ENCODE results near the gene CFI. TPM values are rescaled to one million over a fixed set of nuclear protein-coding genes. Genes with fewer than 3 reads are reported as not detected.

CFI gene
- 1.6 and 13.7 TPM in 2 replicates for total RNA-seq

GRCh38 chr4:109801895-109802319 lies at the start of gene CFI:
CFI (minus strand) TSS chr4:109801999; CDS start chr4:109801971, 28 bp downstream.

GRCh38 chr4:109847896-109848442 lies 46.2 kb upstream of the CFI start, which contains the start of gene LRIT3:
LRIT3 (plus strand) TSS chr4:109848107; CDS start chr4:109848202, 95 bp downstream.

GRCh38 chr4:109827672-109828071 lies 25.9 kb upstream of the CFI start, which contains the start of gene RRH:
RRH (plus strand) TSS chr4:109827972; CDS start chr4:109828028, 56 bp downstream.

GRCh38 chr4:109815151-109816081 lies 13.6 kb upstream of the CFI start, which contains the start of gene GAR1:
GAR1 (plus strand) TSS chr4:109815762; CDS start chr4:109816165, 403 bp downstream.

GRCh38 chr4:109729718-109730618 lies 71.8 kb downstream of the CFI start, which contains the start of gene PLA2G12A:
PLA2G12A (minus strand) TSS chr4:109730070; CDS start chr4:109729809, 261 bp downstream.

GRCh38 chr4:109702950-109703663 lies 98.7 kb downstream of the CFI start, which contains the start of gene CASP6:
CASP6 (minus strand) TSS chr4:109703445; CDS start chr4:109703395, 50 bp downstream.

Other genes with a start within 250 kb of the CFI start
- gene MCUB, start 241.8 kb downstream of the CFI start, total RNA-seq, result 16.9 and 31.5 TPM in 2 replicates
- gene CASP6, start 98.6 kb downstream of the CFI start, total RNA-seq, result 16.4 and 17.3 TPM in 2 replicates
- 22.4 and 28.8 TPM in 2 replicates for gene PLA2G12A, start 71.9 kb downstream of the CFI start, total RNA-seq
- 2.4 and 3.7 TPM in 2 replicates for gene GAR1, start 13.8 kb upstream of the CFI start, total RNA-seq
- not detected in 2 replicates for gene RRH, start 26.0 kb upstream of the CFI start, total RNA-seq
- gene LRIT3, start 46.1 kb upstream of the CFI start, total RNA-seq, result 0.03 TPM in 1 of 2 replicates, not detected in the other
- 0.36 and 1.0 TPM in 2 replicates for gene EGF, start 110.9 kb upstream of the CFI start, total RNA-seq